ENCODE measurements around the gene DNAAF5.
A peak's percentile ranks its signal among the peaks of the same experiment; 100 is the strongest.

DNAAF5 gene

DNA sequence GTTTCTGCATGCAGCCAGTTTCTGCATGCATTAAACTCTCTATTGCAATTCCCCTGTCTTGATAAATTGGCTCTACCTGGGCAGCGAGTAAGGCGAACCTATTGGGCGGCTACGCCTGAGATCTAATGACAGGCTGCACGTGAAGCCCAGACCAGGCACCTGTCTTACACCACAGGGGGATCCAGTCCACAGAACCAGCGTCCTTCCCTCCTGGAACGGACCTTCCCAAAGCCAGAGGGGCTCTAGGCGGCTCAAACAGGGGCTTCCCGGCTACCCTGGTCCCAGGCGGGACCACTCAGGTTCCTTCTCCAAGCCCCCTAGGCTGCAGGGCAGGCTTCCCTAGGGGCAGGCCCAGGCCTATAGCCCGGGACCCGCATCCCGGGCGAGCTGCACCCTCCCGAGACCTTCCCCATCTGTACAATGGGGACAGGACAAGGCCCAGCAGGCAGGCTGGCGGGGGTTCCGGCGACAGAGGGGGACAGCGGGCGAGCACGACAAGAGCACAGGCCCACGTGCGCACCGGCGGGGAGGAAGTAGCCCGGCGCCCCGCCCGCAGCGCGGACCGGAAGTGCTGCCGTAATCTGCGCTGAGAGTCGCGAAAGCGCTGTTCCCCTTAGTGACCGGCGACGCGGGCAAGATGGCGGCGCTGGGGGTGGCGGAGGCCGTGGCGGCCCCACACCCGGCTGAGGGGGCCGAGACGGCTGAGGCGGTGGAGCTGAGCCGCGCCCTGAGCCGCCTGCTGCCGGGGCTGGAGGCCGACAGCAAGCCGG lies at the start of gene DNAAF5:
Gene DNAAF5 (plus strand): TSS at position 616 of the 770 bp plus-strand sequence. CDS start 22 bp downstream, at position 638.
- peak; percentile 60 for DNase-seq

GRCh38 chr7:676972-677385 lies 49.5 kb upstream of the DNAAF5 start:
- DNase-seq, result no peak

DNA sequence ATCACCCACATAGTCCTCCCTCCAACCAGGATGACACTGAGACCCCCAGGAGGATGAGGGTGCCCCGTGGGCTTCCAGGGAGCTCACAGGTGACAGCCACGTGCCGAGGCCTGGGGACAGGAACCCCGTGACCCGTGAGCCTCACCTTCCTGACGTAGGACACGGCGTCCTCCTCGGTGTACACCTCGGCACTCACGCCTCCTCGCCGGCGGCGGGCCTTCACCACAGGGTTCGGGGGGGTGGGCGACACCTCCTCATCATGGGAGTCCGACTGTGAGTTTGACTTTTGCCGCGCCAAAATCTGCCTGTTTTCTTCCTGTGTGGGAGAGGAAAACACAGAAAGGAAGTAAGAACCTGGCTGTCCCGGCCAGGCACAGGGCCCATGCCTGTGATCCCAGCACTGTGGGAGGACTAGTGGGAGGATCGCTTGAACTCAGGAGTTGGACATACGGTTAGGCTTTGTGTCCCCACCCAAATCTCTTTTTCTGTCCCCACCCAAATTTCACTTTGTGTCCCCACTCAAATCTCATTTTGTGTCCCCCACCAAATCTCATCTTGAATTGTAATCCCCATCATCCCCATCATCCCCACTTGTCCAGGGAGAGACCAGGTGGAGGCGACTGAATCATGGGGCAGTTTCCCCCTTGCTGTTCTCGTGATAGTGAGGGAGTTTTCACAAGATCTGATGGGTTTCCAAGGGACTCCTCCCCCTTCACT lies 45.9 kb upstream of the DNAAF5 start:
- DNase-seq, result no peak

DNA sequence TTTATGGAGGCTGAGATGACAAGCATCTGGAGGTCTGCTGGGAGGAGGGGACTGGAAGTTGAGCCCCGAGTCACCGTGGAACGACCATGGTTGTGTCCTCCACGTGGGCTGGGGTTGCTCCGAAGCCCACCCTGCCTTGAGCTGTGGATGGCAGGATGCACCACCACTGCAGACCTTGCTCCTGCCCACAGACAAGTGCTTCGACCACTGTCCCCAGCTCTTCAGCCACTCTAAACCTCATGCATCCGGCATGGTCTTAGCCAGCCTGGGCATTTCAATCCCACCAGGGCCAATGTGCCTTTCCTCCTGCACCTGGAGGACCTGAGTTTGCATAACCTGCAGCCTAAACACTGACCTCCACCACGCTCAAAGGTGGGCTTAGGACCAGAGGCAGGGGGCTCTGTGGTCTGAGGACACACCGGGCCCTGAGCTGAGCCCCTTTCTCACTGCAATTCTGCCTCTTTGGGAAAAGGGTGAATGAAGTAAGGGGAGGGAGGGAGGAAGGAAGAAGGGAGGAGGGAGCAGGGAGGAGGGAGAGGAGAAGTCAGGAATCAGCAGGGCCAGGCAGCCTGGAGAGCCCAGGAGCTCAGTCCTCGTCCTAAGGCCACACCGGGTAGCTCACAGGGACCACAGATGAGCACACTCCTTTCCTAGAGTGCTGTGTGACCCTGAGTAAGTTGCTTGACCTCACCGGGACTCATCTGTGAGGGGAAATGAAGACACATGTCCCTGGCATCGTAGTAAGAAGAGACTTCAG lies 44.8 kb upstream of the DNAAF5 start:
- no peak for DNase-seq

DNA sequence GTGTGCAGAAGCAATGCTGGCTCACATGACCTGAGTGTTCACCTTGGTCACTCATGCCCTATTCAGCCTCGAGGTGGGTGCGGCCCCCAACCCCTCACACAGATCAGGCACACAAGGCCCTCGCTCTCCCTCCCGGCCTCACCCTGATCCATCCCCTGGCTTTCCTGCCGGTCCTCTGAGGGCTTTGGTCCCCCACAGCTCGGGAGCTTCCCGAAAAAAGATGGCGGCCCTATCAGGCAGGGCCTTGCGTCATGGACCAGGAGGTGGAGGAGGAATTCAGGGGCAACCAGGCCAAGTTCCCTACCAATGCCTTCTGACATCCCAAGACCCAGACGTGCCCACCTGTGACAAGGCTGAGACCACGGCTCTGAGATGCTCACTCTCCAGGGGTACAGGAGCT lies 43.7 kb upstream of the DNAAF5 start:
- no peak for DNase-seq

DNA sequence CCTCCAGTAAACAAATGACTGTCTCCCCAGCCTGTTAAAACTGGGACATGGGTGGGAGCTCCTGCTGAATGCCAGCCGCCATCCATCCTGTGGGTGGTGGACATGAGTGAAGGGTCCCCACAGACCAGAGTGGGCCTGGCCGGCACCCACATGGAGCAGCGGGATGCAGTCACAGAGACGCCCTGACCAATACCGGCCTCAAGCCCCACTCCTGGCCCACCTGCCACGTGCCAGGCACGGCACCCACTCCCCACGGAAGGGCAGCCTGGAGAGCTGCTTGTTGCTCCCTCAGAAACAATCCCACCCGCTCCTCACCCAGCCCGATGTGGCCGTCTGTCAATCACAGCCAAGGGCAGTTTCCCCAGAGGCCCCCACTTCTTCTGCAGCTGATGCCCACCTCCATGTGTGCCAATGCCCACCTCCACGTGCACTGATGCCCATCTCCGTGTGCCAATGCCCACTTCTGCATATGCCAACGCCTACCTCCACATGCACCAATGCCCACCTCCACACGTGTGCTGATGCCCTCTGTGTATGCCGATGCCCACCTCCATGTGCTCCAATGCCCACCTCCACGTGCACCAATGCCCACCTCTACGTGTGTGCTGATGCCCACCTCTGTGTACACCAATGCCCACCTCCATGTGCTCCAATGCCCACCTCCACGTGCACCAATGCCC lies 42.8 kb upstream of the DNAAF5 start:
- DNase-seq, result no peak

DNA sequence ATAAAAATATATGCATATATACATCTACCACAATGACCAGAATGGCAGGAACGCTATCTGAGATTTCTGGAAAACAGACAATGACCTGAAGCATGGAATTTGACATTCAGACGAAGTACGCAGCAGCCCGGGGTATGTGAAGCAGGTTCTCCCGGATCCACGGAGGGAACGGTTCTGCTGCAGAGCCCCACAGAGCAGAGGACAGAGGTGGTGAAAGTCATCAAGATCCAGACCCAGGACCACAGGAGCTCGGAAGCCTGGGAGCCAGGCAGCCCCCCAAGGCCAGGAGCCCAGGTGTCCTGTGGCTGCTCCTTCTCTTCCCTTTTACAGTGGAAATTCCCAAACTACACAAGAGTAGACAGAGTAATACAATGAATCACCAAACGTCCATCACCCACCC lies 42.1 kb upstream of the DNAAF5 start:
- no peak for DNase-seq

- no peak for DNase-seq
Observed at GRCh38 chr7:685540-685939, 41.0 kb upstream of the DNAAF5 start.

DNA sequence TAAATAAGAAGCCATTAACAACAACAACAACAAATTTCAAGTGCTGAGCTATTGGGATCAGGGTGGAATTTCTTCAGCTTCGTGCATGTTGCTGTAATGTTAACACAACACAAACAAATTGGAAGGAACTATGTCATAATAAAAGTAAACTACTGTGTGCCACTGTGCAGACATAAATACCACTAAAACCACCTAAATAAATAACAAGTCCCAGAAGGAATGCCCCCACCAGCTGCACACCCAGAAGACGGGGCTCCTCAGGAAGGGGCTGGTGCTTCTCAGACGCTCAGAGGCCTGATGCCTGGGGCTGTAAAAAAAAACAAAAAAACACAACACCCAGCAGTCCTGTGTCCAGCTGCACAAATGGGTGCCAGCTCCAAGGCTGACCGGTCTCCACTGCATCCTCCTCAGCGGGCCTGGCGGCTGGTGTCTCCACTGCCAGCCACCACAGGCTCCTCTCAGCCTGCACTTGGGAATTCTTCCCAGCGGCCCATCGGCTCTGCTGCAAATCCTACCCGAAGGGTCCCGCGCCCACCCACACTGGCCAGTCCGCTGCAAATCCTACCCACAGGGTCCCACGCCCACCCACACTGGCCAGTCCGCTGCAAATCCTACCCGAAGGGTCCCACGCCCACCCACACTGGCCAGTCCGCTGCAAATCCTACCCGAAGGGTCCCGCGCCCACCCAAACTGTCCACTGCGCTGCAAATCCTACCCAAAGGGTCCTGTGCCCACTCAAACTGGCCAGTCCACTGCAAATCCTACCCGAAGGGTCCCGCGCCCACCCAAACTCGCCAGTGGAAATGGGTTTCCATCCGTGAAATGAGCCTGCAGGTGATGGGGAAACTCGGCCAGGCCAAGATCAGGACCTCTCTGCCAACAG lies 35.8 kb upstream of the DNAAF5 start:
- no peak for DNase-seq

DNA sequence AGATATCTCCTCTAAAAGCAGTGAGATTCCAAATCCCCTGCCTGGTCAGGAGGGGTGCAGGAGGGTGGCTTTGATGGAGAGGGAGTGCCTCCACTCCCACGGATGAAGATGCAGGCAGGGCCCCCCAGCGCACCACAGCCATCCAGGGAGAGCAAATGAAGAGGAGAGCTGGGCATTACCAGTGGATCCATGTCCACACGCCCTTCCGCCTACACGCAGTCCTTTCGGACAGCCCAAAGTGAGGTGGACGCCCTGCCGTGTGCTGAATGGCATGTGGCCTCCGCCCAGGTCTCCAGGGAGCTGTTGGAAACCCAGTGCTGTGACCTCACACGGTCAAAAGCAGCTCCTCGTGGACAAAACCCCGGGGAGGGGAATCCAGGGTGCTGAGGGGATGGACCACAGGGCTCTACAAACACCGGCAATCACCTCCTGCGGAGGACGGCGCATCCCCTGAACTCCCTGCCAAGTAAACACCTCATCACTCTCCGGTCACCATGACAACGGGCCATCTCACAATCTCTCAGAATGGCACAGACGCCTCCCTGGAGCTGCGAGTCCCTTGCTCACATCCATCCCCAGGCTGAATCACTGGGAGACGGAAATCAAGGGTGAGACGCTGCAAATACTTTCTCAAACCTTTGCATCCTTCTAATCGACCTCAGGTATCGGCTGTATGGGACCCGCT lies 35.0 kb upstream of the DNAAF5 start:
- no peak for DNase-seq

- DNase-seq, result no peak
Observed at GRCh38 chr7:693280-693679, 33.2 kb upstream of the DNAAF5 start.

DNA sequence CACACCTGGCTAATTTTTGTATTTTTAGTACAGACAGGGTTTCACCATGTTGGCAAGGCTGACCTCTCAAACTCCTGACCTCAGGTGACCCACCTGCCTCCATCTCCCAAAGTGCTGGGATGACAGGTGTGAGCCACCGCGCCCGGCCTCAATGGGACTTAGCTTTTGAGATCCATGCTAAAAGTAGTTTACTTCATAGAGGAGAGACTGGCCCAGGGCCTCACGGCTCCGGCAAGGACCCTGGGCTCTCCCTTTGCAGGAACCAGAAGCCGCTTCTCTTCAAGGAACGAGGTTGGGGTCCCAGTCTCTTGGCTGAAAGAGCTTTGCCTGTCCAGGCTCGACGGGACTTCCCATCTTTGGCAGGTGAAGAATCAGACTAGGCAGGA lies 30.1 kb upstream of the DNAAF5 start:
- DNase-seq, result no peak

DNA sequence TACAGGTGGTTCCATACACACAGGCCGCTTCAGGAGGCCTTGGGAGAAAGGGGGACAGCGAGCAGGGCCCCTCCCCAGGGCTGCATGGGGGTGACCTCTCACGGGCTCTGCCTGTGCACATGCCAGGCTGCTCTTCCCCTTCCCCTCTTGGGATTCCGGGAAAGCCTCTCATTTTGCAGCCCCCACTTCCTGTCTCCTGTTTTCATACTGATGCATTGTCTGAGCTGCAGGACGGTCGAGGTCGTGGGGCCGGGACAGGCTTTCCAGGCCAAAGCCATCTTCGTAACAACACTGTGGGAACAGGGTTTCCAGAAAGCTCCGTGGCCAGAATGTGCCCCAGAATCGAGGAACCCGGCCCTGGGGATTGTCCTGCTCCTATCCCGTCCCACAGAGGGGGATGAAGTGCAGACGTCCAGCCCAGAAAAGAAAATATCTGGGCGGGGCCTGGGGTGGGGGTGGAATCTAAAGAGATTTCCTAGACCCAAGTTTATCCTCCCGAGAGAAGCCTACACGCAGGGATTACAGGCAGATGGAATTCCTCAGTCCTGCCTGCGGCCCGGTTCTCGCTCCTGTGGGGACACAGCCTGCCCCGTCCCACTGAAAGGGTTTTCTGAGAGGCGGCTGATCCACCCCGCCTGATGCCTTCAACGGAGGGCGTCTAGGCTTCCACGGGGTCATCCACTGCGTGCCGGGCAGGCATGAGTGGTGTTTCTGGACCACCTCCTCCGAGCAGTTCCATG lies 29.5 kb upstream of the DNAAF5 start:
- DNase-seq, result no peak

- no peak for DNase-seq
Observed at GRCh38 chr7:698515-699475, 27.7 kb upstream of the DNAAF5 start.

- no peak for DNase-seq
Observed at GRCh38 chr7:699476-700170, 26.9 kb upstream of the DNAAF5 start.

DNA sequence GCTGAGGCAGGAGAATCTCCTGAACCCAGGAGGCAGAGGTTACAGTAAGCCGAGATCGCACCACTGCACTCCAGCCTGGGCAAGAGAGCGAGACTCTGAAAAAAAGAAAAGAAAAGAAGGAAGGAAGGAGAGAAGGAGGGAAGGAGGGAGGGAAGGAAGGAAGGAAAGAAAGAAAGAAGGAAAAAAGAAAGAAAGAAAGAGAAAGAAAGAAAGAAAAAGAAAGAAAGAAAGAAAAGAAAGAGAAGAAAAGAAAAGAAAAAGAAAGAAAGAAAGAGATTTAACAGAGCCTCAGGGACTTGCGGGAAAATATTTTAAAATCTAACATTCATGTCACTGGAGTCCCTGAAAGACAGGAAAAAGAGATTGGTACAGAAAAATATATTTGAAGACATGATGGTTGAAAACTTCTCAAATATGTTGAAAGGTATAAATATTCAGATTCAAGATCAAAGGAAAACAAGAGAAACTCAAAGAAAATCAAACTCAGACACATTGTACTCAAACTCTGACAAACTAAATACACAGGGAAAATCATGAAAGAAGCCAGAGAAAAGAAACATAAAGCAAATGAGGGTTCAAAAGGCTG lies 25.3 kb upstream of the DNAAF5 start:
- no peak for DNase-seq

GRCh38 chr7:703049-703448 lies 23.4 kb upstream of the DNAAF5 start:
- DNase-seq, result no peak

DNA sequence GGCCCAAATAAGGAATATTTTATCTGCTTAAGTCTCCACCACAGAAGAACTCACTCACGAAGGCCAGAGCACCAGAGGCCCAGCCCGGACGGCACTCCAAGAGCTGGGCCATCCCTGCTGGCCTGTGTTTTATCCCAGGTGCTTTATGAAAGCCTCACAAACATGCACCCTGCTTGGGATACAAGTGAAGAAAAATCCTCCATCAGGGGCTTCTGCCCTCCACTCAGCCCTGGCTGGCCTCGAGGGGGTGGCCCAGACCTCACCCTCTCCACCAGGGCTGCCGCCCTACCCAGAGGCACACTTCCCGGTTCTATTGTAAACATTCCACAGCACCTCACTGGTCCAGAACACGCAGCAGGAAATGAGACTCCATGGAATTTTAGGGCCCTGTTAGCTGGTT lies 19.8 kb upstream of the DNAAF5 start:
- DNase-seq, result no peak

Data from NCI-H2029 (cell line).